ENCODE data around the gene TBRG4. TPM values are rescaled to one million over a fixed set of nuclear protein-coding genes. Genes with fewer than 3 reads are reported as not detected.

TBRG4 gene
- total and polyA plus RNA-seq, 10 donors = 37.9 to 77.1 (median 57.9) TPM

DNA sequence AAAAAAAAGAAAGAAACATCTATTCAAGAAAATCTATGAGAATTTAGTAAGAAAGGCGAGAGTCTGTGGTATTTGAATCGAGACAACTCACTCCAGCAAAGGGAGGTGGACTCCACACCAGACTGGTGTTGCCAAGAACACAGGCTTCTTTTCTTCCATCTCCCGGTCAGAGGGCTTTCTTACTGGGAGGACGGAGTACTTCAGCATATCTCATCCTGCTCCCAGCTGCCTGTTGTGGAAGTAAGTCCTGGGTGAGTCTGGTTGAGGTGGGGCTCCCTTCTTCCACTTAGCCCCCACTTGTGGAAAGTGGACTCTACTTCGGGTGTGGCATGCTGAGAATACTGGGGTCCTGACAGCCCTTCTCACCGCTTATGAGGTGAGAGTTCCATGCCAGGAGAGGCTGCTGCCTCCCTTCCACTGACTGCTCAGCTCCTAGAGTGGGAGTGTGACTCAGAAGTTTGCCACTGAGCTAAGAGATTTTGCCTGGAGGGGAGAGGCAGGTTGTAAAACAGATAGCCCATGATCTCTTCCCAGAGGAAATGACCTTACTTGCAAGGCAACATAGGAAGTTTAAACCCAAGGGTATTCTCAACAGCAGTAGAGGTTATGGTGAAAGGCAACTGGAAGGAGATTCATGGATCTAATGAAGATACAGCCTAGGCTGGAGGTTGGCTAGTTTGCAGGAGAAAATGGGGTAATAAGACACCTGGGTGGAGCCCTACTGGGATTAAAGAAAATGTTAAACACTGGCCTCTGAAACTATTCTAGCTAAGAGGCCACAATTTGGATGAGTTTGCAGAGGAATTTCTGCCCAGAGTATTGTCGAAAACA is 19.2 kb downstream of the TBRG4 start:
- no peak for DNase-seq
- TF ChIP-seq, protein P1, sequence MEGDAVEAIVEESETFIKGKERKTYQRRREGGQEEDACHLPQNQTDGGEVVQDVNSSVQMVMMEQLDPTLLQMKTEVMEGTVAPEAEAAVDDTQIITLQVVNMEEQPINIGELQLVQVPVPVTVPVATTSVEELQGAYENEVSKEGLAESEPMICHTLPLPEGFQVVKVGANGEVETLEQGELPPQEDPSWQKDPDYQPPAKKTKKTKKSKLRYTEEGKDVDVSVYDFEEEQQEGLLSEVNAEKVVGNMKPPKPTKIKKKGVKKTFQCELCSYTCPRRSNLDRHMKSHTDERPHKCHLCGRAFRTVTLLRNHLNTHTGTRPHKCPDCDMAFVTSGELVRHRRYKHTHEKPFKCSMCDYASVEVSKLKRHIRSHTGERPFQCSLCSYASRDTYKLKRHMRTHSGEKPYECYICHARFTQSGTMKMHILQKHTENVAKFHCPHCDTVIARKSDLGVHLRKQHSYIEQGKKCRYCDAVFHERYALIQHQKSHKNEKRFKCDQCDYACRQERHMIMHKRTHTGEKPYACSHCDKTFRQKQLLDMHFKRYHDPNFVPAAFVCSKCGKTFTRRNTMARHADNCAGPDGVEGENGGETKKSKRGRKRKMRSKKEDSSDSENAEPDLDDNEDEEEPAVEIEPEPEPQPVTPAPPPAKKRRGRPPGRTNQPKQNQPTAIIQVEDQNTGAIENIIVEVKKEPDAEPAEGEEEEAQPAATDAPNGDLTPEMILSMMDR (IDR thresholded peaks at IDR 0.05 in 8 of 11, conservative IDR thresholded peaks at IDR 0.05 in 3 of 11) = no peak
- no peak for TF ChIP-seq POLR2AphosphoS5 (IDR thresholded peaks at IDR 0.05)
- no peak for TF ChIP-seq POLR2A (IDR thresholded peaks at IDR 0.05)
- Histone ChIP-seq H3K27ac (no peak overlapping the region), H3K27me3 (replicated peaks in 1 of 7) (peaks cover 0 to 25% (median 11%) of the 10 kb centered on the region in 7 donors), H3K4me1 (peaks cover 0 to 20% (median 14%) of the 10 kb centered on the region in 6 donors), H3K9me3 (peaks cover 0 to 28% (median 15%) of the 10 kb centered on the region in 8 donors), H3K4me3 (no peak overlapping the region), H3K36me3 (no peaks in the 10 kb centered on the region)
- intact Hi-C loops (cut with DNase I; ENCODE audit: low total_unique reads) = no loop called here
- 68 to 79% (median 69%) methylated on average over 7 of the region's 7 CpGs for WGBS, 5 donors

DNA sequence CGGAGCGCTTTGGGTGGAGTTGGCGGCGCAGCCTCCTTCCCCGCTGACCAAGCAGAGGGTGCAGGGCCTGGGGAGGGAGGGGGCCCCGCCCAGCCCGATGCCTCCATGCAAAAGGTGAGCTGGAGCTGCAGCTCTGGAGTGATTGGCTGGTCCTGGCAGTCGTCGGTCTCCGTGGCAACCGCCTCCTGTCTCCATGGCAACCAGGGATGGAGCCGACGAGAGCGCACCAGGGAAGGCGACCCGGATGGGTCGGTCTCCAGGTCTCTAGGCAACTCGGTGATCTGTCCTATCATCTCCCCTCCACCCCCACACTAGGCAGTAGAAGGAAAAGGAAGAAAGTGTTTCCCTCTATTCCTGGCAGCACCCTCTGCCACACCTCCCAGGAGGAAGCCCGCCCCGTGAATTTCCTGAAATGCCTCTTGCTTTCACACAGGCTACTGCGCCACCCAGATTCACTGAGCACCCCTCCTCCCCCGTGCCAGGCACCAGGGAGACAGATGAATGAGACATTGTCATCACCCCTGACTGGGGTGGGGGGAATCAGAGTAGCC is 22.1 kb downstream of the TBRG4 start:
- Histone ChIP-seq H3K27me3 (replicated peaks in 1 of 7) (peaks cover 0 to 25% (median 11%) of the 10 kb centered on the region in 7 donors), H3K4me3 (peak overlapping the region; percentile 23 to 77 (median 47)), H3K36me3 (no peaks in the 10 kb centered on the region), H3K27ac (peak overlapping the region in 3 of 8 donors; percentile 30 to 54 (median 47)), H3K4me1 (peaks cover 0 to 20% (median 14%) of the 10 kb centered on the region in 6 donors), H3K9me3 (peaks cover 0 to 16% (median 10%) of the 10 kb centered on the region in 8 donors)
- TF ChIP-seq POLR2A (IDR thresholded peaks at IDR 0.05) = no peak
- intact Hi-C loops (cut with DNase I; ENCODE audit: low total_unique reads) = no loop called here
- DNase-seq = peak; percentile 81
- 3 to 7% (median 5%) methylated on average over 14 to 22 of the region's 22 CpGs for WGBS, 5 donors

GRCh38 chr7:45088821-45089340 is 22.6 kb downstream of the TBRG4 start, which contains the start of gene NACAD:
Gene NACAD (minus strand): TSS chr7:45088969. CDS start chr7:45088894, 75 bp downstream.
- TF ChIP-seq POLR2AphosphoS5 (IDR thresholded peaks at IDR 0.05) (peak in 1 of 3 donors; percentile 59), POLR2A (IDR thresholded peaks at IDR 0.05) (no peak)
- peak; percentile 77 for DNase-seq
- H3K36me3 ChIP-seq = no peaks in the 10 kb centered on the region

DNA sequence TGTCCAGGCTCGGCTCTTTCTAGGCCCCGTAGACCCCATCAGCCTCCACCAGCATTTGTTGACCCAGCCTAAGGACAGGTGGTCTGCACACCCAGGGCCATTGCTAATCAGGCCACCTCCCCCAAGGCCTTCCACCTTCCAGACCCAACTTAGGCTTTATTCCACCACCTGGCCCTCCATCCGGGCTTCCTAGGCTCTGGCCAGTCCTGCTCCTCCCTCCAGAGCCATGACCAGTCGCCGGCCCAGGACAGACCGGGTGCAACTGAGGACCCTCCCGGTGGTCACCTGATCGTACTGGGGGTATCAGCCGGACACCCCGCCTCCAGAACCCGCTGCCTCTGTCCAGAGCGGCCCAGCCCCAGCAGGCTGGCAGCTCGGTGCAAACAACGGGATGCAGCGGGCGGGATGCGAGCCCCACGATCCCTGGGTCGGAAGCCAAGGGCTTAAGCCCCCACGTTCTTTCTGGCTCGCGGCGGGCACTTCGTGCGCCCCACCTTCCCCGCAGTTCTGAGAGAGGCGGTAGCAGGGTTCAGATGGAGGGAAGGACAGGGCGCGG is 23.3 kb downstream of the TBRG4 start:
- Histone ChIP-seq H3K36me3 (no peaks in the 10 kb centered on the region), H3K27me3 (replicated peaks in 1 of 7) (peaks cover 0 to 25% (median 11%) of the 10 kb centered on the region in 7 donors), H3K9me3 (peaks cover 0 to 5% (median 2%) of the 10 kb centered on the region in 8 donors), H3K27ac (peak overlapping the region in 7 of 8 donors; percentile 3 to 68 (median 36)), H3K4me1 (peaks cover 0 to 20% (median 14%) of the 10 kb centered on the region in 6 donors), H3K4me3 (peak overlapping the region in 6 of 8 donors; percentile 38 to 77 (median 48))
- TF ChIP-seq POLR2A (IDR thresholded peaks at IDR 0.05) (no peak), POLR2AphosphoS5 (IDR thresholded peaks at IDR 0.05) (no peak)
- TF ChIP-seq, protein P1 (IDR thresholded peaks at IDR 0.05 in 8 of 11, conservative IDR thresholded peaks at IDR 0.05 in 3 of 11) = no peak
- intact Hi-C loops (cut with DNase I; ENCODE audit: low total_unique reads) = no loop called here
- DNase-seq = peak; percentile 72
- 49 to 62% (median 55%) methylated on average over 21 to 29 of the region's 29 CpGs for WGBS, 5 donors

More at GRCh38 chr7:45088821-45089340, 22.6 kb downstream of the TBRG4 start, which contains the start of gene NACAD:
- intact Hi-C loops (cut with DNase I; ENCODE audit: low total_unique reads) = no loop called here
- WGBS, 5 donors = 0 to 4% (median 2%) methylated on average over 11 to 50 of the region's 50 CpGs
- Histone ChIP-seq H3K27me3 (replicated peaks in 1 of 7) (peaks cover 0 to 25% (median 11%) of the 10 kb centered on the region in 7 donors), H3K4me3 (peak within 1 kb of the TSS; percentile 23 to 77 (median 47)), H3K9me3 (peaks cover 0 to 11% (median 7%) of the 10 kb centered on the region in 8 donors), H3K27ac (peak within 1 kb of the TSS in 7 of 8 donors; percentile 3 to 68 (median 36)), H3K4me1 (peaks cover 0 to 20% (median 14%) of the 10 kb centered on the region in 6 donors)

All from spleen (tissue), 11 donors.